Duodenal mucosa (tissue), 2 donors: Measurements from ENCODE around the gene BPI.
"Not testable (repeated sequence)": the region's sequence is repeated elsewhere in the genome, so short reads cannot be mapped to it uniquely, and the experiment has no call there.

Source experiments
- H3K27ac ChIP-seq: one replicate; pipeline ENCODE4 v1.7.0; 2013; ENCODE audit warnings: low read depth, low read length
- H3K27me3 ChIP-seq, 2 donors: one replicate each; pipeline ENCODE4 v1.7.0; 2013; ENCODE audit warnings: low read length in 2 of 2, control low read depth in 1 of 2; ENCODE audit not compliant: insufficient read depth in 2 of 2, control insufficient read depth in 1 of 2
- H3K36me3 ChIP-seq, 2 donors: one replicate each; pipeline ENCODE4 v1.7.0; 2013; ENCODE audit warnings: low read length in 2 of 2, control low read depth in 1 of 2; ENCODE audit not compliant: insufficient read depth in 2 of 2, control insufficient read depth in 1 of 2
- H3K4me1 ChIP-seq, 2 donors: one replicate each; pipeline ENCODE4 v1.7.0; 2013; ENCODE audit warnings: low read length in 2 of 2, control low read depth in 1 of 2; ENCODE audit not compliant: insufficient read depth in 2 of 2, control insufficient read depth in 1 of 2
- H3K4me3 ChIP-seq, 2 donors: one replicate each; pipeline ENCODE4 v1.7.0; 2013; ENCODE audit warnings: low read length in 2 of 2, low read depth in 1 of 2
- H3K9ac ChIP-seq, 2 donors: one replicate each; pipeline ENCODE4 v1.7.0; 2013; ENCODE audit warnings: low read length in 2 of 2, low read depth in 1 of 2
- H3K9me3 ChIP-seq, 2 donors: one replicate each; pipeline ENCODE4 v1.7.0; 2013; ENCODE audit warnings: low read length in 2 of 2, control low read depth in 1 of 2; ENCODE audit not compliant: control insufficient read depth in 1 of 2

BPI gene

DNA sequence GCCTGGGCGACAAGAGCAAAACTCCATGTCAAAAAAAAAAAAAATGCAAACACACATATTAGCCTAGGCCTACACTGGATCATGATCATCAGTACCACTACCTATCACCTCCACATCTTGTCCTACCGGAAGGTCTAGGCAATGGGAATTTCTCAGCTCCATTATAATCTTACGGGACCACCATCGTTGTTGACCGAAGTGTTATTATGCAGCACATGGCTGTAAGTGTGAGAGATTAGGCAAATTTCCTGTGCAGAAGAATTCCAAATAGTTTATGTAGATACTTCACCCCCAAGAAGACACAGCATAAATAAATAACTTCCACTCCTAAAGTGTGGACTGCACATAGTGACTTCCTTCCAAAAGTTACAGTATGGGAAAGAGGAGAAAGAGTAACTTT is 26.7 kb upstream of the BPI start:
- no peak overlapping the region for H3K27ac ChIP-seq
- H3K27me3 ChIP-seq: no peaks in the 10 kb centered on the region

GRCh38 chr20:38277691-38278090 is 26.3 kb upstream of the BPI start:
- no peaks in the 10 kb centered on the region for H3K9me3 ChIP-seq
- no peaks in the 10 kb centered on the region for H3K27me3 ChIP-seq
- H3K9ac ChIP-seq: no peak overlapping the region
- peaks cover 0 to 3% of the 10 kb centered on the region in 2 donors for H3K4me1 ChIP-seq
- H3K27ac ChIP-seq: no peak overlapping the region
- no peaks in the 10 kb centered on the region for H3K36me3 ChIP-seq
- H3K4me3 ChIP-seq: no peak overlapping the region

More for the DNA sequence above, 26.7 kb upstream of the BPI start:
- Histone ChIP-seq H3K4me1 (peaks cover 0 to 3% of the 10 kb centered on the region in 2 donors), H3K36me3 (no peaks in the 10 kb centered on the region), H3K9me3 (no peaks in the 10 kb centered on the region), H3K9ac (no peak overlapping the region), H3K4me3 (no peak overlapping the region)

DNA sequence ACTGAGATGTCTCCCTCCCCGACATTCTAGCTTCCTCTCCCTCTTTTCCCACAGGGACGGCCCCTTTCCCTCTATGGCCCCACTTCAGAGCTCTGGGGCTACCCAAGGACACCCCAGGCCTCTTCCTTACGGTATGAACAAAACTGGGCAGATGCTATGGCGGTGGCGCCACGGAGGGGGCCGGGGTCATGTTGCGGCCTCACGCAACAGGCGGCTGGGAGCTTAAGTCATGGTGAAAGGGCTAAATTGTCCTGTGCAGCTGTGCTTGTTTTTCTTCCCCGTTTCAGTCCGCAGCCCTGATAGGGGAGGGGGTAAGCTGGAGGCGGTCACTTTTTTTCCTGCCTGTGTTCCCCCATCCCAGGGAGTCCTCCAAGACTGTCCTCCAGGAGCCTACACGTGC is 25.8 kb upstream of the BPI start:
- Histone ChIP-seq H3K4me1 (peaks cover 0 to 3% of the 10 kb centered on the region in 2 donors), H3K9me3 (no peaks in the 10 kb centered on the region), H3K27me3 (no peaks in the 10 kb centered on the region), H3K36me3 (no peaks in the 10 kb centered on the region), H3K4me3 (no peak overlapping the region), H3K9ac (no peak overlapping the region), H3K27ac (no peak overlapping the region)

- no peak overlapping the region for H3K4me3 ChIP-seq
- H3K27me3 ChIP-seq: no peaks in the 10 kb centered on the region
- H3K9me3 ChIP-seq: no peaks in the 10 kb centered on the region
- no peak overlapping the region for H3K27ac ChIP-seq
- no peak overlapping the region for H3K9ac ChIP-seq
- peaks cover 0 to 3% of the 10 kb centered on the region in 2 donors for H3K4me1 ChIP-seq
- H3K36me3 ChIP-seq: no peaks in the 10 kb centered on the region
Measured at GRCh38 chr20:38278763-38279162, 25.2 kb upstream of the BPI start.

GRCh38 chr20:38281176-38281915 is 22.6 kb upstream of the BPI start:
- not testable (repeated sequence) for H3K27ac ChIP-seq, H3K9me3 ChIP-seq

GRCh38 chr20:38283236-38283635 is 20.7 kb upstream of the BPI start:
- Histone ChIP-seq H3K36me3 (no peaks in the 10 kb centered on the region), H3K4me1 (peaks cover 0 to 4% of the 10 kb centered on the region in 2 donors), H3K9ac (no peak overlapping the region), H3K9me3 (no peaks in the 10 kb centered on the region), H3K4me3 (no peak overlapping the region), H3K27ac (no peak overlapping the region), H3K27me3 (no peaks in the 10 kb centered on the region)

More at GRCh38 chr20:38281176-38281915, 22.6 kb upstream of the BPI start:
- not testable (repeated sequence) for H3K36me3 ChIP-seq, H3K9ac ChIP-seq, H3K4me1 ChIP-seq, H3K4me3 ChIP-seq, H3K27me3 ChIP-seq

DNA sequence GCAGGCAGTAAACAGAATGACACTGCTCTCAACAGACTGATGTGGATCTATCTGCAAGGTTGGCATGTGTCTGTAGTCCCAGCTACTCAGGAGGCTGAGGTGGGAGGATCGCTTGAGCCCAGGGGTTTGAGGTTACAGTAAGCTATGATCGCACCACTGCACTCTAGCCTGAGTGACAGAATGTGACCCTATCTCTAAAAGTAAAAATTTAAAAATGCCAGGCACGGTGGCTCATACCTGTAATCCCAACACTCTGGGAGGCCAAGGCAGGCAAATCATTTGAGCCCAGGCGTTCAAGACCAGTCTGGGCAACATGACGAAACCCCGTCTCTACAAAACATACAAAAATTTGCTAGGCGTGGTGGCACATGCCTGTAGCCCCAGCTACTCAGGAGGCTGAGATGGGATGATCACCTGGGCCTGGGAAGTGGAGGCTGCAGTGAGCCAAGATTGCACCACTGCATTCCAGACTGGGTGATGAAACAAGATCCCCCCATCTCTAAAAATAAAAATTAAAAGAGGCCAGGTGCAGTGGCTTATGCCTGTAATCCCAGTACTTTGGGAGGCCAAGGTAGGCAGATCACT is 19.8 kb upstream of the BPI start:
- H3K36me3 ChIP-seq, H3K9ac ChIP-seq, H3K4me1 ChIP-seq, H3K27ac ChIP-seq, H3K4me3 ChIP-seq, H3K27me3 ChIP-seq, H3K9me3 ChIP-seq: not testable (repeated sequence)

DNA sequence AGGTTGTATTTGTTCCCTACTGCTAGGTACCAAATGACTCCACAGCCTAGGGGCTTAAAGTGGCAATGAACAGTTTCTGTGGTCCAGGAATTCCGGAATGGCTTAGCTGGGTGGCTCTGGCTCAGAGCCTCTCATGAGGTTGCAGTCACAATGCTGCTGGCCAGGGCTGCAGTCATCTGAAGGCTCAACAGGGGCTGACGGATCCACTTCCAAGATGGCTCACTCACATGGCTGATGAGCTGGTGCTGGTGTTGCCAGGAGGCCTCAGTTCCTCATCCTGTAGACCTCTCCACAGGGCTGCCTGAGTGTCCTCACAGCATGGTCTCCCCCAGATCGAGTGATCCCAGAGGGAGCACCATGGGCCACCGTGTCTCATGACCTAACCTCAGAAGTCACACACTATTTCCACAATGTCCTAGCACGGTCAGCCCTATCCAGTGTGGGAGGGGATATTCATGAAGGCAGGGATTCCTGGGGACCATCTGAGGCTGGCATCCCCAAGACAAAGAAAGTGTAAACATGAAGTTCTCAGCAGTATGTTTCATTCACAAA is 19.0 kb upstream of the BPI start:
- Histone ChIP-seq H3K36me3 (no peaks in the 10 kb centered on the region), H3K9me3 (no peaks in the 10 kb centered on the region), H3K9ac (no peak overlapping the region), H3K4me1 (peaks cover 0 to 4% of the 10 kb centered on the region in 2 donors), H3K27ac (no peak overlapping the region), H3K4me3 (no peak overlapping the region), H3K27me3 (no peaks in the 10 kb centered on the region)

- Histone ChIP-seq H3K4me3 (no peak overlapping the region), H3K27me3 (no peaks in the 10 kb centered on the region), H3K27ac (no peak overlapping the region), H3K36me3 (no peaks in the 10 kb centered on the region), H3K9me3 (no peaks in the 10 kb centered on the region), H3K4me1 (peaks cover 0 to 4% of the 10 kb centered on the region in 2 donors), H3K9ac (no peak overlapping the region)
Measured at GRCh38 chr20:38286586-38287531, 17.1 kb upstream of the BPI start.
